Sigmoid colon (tissue), 4 donors: Measurements from ENCODE around the gene PAGR1.

Experiments
- CTCF ChIP-seq, 4 experiments: fragments of 450-650 bp in 3 of 4; fragments of 200-600 bp in 1 of 4; IDR thresholded peaks; one replicate each; pipeline ENCODE4 v1.5.1; 2016 to 2019; ENCODE audit warnings: antibody characterized with exemption in 4 of 4, mild to moderate bottlenecking in 3 of 4, moderate library complexity in 2 of 4
- EP300 ChIP-seq, 4 donors: sonication (generic); formaldehyde crosslinking; IDR thresholded peaks; one replicate each; pipeline ENCODE4 v1.6.1; 2017; ENCODE audit warnings: antibody characterized with exemption in 4 of 4
- POLR2A ChIP-seq, 2 donors: fragments of 450-650 bp; IDR thresholded peaks; one replicate each; pipeline ENCODE4 v1.6.1; 2016; ENCODE audit warnings: antibody characterized with exemption in 2 of 2, mild to moderate bottlenecking in 2 of 2, moderate library complexity in 2 of 2
- POLR2AphosphoS5 ChIP-seq, 4 donors: sonication (generic); formaldehyde crosslinking; IDR thresholded peaks; one replicate each; pipeline ENCODE4 v1.6.1; 2017; ENCODE audit warnings: antibody characterized with exemption in 4 of 4

GRCh38 chr16:29852654-29853053 lies 36.7 kb downstream of the PAGR1 start:
- TF ChIP-seq CTCF (IDR thresholded peaks at IDR 0.05) (no peak), EP300 (IDR thresholded peaks at IDR 0.05) (no peak), POLR2A (IDR thresholded peaks at IDR 0.05) (no peak), POLR2AphosphoS5 (IDR thresholded peaks at IDR 0.05) (peak in 3 of 4 donors; percentile 51 to 59 (median 57))
